HG02938 (cell line): ENCODE data around the gene KSR2.

Source experiments
- ATAC-seq: cut with Tn5 transposase; IDR thresholded peaks from one replicate; pipeline ENCODE4 v1.9.1; 2021; ENCODE audit warnings: mild to moderate bottlenecking, moderate library complexity; ENCODE audit not compliant: unreplicated experiment

KSR2 gene

DNA sequence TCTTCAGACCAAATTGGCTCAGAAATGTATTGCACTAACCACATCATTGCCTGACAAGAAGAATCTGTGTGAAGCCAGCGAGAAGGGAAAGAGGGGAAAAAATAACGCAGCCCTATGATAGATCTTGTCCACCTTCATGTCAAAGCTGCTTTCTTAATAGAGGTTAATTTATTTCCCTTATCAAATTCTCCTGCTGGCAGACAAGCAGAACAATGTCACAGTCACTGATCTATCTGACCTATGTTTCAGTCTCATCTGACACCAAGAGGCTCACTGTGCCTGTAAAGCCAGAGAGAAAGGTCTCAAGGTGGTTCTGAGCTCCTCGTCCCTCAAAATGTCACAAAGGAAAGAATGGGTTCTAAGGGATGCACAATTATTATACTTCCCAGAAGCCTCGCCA lies 417.1 kb downstream of the KSR2 start:
- no peak for ATAC-seq

DNA sequence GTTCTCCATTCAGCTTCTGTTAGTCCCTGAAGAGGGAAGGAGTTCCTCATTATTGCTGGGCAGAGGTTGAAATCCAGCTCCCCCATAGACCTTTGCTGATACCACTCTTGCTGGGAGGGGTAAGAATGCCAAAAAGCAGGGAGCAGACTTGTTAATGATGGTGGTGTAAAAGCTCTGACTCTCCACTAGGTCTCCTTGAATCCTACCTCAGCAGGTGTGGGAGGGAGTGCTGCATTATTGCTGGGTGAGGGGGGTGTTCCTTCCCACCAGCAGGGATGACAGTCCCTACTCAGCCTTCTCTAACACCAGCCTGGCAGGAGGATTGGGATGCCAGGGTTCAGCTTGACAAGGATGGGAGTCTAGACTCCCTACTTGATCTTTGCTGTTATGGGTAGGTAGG lies 421.6 kb downstream of the KSR2 start:
- no peak for ATAC-seq

- no peak for ATAC-seq
These were observed 423.6 kb downstream of the KSR2 start for GRCh38 chr12:117545216-117545615.

DNA sequence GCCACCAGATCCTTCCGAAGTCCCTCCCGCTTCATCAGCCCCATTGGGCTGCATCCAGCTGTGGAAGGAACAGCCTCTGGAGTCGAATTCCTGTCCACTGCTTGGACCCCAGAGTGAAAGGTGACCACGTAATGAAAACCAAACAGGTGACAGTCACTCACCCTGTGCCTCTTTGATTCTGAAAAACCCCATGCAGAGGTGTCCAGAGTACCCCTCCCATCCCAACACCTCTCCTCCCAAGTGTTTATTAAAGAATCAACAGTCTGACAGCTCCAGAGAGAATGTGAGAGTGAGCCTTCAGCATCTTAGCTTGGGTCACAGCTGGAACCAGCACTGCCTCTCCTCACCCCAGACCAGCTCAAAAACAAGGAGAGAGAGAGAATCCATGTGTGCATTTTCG lies 428.8 kb downstream of the KSR2 start:
- no peak for ATAC-seq

GRCh38 chr12:117538926-117539325 lies 429.9 kb downstream of the KSR2 start:
- no peak for ATAC-seq

DNA sequence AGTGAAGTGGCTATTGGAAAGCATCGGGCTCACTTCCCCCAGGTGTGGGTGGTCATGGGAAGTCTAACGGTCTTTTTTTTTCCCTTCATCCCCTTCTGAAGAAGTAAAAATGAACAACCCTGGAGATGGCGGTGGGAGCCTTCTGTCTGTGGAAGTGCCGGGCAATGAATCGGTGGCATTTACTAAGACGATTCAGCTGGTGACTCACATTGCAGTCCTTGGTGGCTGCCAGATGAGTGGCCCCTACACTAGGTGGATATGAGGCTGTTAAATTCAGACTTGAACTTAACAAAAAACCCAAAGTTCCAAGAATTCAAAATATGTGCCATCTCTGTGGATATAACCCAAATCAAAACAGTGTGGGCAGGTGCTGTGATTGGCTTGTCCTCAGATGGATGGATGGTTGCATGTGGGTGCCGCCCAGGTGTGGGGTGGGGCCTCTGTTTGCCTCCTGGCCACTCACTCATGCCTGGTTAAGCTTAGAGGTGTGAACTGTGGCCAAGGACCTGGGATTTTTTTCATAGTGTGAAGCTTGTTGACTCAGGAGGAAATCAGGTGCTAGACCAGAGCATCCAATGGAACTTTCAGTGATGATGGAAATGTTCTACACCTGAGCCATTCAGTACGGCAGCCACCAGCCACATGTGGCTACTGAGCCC lies 430.6 kb downstream of the KSR2 start:
- no peak for ATAC-seq

DNA sequence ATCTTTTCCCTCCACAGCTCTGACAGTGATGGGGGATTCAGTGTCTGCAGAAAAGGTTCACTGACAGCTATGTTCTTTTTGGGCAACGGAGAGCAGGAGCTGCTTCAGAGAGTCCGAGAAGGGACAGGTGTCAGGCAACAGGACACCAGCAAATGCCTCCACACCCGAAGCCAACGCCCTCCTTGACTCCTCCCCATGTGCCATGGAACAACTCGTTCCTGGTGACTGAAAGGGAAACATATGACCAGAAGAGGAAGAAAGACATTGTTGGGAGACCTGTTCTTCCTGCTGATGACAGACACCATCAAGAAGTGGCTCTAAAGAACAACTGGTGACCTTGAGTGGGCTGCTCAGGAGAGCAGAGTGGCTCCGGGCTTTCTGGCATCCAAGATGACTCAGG lies 435.1 kb downstream of the KSR2 start:
- ATAC-seq, result no peak

DNA sequence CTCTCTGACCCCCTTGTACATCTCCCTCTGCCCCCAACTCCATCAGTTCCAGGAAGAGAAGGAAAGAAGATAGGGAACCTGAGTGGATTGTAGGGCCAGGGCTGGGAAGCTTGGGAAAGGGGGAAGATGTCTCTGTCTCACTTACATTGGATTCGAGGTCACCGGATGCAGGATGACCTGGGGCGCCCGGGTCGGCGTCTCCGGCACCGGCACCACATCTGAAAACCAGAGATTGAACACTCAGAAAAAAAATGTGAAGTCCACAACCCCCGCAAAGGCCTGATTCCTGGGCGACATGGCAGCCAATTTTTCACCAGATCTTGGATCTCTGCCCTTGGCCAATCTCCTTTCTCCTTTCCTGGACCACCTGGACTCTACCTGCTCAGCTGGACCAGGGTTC lies 438.0 kb downstream of the KSR2 start:
- ATAC-seq, result no peak

GRCh38 chr12:117528538-117528937 lies 440.3 kb downstream of the KSR2 start:
- no peak for ATAC-seq

DNA sequence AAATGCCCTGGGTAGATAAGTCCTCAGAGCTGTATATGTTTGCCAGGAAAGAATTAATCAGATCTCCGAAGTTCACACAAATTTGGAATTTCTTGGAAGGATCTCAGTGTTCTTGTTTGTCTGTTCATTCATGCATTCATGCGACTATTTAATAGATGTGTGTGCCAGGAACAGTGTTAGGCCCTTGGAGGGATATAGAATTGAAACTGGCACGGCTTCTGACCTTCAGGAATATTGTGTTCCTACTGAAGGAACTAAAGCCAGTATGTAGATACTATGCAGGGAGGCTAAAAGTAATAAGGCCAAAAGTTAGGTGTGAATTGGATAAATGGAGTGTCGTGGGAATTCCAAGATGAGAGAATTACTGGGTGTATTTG lies 441.3 kb downstream of the KSR2 start:
- ATAC-seq, result no peak

DNA sequence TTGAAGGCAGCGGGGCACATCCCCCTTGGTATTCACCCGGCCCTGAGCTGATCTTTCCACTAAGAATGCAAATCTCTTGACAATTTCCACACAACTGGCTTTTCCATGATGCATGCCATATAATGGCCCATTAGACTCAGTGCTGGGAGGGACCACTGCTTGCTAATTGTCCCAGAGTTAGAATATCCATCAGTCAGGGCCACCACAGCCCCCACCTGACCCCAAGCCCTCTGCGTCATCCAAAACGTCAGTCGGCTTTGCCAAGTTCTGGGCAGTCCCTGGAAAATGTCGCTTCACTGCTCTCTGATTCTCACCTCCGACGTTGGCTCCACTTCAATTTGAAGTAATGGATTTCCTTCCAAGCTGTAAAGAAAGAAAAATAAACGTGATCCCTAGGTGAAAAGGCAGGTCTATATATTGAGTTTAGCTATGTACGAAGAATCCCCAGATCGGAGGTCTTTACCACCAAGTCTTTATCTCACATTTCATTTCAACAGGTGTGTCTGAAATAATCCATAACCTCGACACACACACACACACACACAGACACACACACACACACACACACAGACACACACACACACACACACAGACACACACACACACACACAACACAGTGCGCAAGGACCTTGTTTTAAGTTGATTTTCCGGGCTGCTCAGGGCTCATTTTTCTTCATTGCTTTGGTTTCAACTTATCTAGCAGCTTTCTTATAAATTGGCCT lies 441.9 kb downstream of the KSR2 start:
- no peak for ATAC-seq

DNA sequence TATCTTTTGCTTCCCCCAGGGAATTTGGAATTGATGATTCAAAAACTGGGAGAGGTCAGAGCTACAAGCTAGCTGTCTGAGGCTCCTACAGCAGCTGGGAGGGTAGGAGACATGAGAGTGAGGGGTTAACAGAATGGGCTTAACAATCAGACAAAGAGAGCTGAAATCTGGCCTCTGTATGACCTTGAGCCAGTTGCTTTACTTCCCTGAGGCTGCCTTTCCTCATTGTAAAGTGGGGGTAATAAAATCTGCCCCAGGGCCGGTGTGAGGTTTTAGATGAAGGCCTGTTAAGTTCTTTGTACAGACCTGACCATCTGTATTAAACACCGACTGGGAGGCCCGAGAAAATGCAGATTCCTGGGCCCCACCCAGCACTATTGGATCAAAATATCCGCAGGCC lies 443.0 kb downstream of the KSR2 start:
- no peak for ATAC-seq

DNA sequence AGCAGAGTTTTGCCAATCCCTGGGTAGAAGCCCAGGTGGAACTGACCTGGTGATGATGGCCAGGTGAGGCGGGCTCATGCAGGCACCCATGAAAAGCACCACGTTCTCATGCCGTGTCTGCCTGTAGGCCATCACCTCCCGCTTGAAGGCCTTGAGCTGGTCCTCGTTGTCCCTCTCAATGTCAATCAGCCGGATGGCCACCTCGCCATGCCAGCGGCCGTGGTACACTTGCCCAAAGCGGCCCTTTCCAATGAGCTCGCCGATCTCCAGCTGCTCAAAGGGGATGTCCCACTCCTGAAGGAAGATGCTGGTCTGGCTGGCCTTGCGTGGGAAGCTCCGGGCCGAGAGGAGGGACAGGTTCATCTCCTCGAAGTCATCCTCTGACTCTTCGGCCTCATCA lies 444.0 kb downstream of the KSR2 start:
- ATAC-seq, result no peak

DNA sequence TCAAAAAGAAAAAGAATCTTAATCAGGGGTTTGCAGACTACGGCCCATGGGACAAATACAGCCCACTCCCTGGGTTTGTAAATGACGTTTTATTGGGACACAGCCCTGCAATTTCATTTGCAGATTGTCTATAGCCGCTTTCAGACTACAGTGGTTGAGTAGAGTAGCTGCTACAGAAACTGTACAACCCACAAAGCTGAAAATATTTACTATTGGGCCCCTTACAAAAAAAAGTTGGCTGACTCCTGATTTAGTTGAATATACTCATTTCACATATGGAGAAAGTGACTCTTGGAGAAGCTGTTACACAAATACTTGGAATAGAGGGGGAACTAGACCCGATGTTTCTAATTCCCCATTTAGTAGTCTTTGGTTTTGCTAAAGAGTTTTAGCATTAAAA lies 444.8 kb downstream of the KSR2 start:
- no peak for ATAC-seq

DNA sequence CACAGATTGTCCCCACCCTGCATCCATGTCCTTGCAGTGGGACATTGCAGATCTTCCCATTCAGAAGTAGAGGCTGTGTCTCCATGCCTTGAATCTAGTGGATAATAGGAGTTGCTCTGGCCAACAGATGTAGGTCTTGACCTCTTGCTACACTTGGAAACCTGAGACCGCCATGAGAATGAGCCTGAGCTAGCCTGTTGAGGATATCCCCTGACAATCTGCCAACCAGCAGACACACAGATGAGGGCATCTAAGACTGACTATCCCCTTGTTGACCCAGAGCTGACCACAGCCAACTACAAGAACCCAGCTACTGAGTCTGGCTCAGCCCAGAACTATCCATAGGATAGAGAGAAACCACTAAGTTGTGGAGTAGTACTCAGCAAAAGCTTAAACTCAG lies 446.2 kb downstream of the KSR2 start:
- no peak for ATAC-seq

DNA sequence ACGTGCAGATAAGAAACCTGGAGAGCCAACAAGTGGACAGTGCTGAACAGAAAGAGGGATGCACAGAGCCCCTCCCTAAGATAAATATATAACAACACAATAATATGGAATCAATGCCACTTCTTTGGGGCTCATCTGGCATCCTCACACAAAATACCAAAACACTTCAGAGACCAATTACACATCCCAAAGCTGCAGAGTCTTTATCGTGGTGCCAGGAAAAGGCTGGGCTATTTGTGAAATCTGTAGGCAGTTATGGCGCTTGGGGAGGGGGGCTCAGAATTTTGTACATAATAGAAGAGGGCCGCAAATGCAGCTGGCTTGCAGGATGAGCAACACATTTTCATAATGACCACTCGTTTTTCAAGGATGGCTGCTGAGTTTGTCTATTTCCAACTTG lies 446.9 kb downstream of the KSR2 start:
- ATAC-seq, result no peak

DNA sequence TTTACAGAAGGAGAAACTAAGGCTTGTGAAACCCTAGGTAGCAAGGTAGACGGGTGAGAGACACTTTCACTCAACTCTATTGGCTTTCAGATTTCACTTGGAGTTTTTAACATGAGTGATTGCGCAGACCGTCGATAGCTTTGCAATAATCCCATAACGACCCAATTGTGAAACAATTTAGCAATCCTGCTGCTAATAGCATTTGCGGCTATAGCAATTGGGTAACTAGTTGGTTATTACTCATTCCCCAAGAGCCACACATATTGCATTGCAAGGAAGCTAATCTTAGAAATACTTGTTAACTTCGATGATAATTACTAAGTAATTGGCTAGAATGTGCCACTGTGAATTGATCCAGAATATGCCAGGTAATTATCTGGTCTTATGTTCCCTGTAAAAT lies 447.4 kb downstream of the KSR2 start:
- ATAC-seq, result no peak

- no peak for ATAC-seq
These were observed 450.1 kb downstream of the KSR2 start for GRCh38 chr12:117518594-117519270.

DNA sequence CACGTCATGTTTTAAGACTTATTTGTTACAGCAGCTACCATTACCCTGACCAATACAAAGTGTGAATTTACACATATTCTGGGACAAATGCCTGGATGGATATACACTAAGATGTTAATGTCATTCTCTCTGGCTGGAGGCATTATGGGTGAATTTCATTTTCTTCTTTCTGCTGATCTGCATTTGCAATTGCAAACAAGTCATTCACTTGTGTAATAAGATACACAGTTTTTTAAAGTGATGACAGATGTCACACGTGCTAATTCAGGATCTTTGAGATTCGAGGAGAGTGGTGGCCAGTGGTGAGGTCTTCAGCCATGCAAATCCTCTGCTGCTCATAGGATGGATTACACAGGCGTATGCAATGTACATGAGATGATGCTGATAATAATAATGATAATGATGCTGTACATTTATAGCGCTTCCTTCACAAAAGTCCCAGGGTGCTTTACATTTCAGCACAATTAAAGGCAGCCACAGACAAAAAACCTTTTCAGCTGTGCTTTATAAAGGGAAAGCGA lies 451.5 kb downstream of the KSR2 start:
- no peak for ATAC-seq

DNA sequence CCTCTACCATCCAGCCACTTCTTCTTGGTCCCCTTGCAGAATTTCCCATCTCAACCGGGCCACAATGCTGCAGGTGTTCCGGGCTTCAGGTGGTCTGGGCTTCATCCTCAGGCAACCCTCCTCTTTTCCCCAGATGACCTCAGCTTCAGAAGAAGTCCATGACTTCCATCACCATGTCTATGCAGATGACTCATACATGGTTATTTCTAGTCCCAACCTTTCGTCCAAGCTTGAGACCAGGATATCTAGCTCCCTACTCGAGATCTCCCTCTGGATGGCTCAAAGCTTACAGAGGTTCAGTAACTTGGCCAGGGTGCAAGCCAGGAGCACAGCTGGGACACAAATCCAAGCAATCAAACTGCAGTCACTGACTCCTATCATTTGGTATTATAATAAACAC lies 452.8 kb downstream of the KSR2 start:
- no peak for ATAC-seq

- no peak for ATAC-seq
These were observed 454.8 kb downstream of the KSR2 start for GRCh38 chr12:117514016-117514415.

GRCh38 chr12:117513353-117513752 lies 455.4 kb downstream of the KSR2 start:
- ATAC-seq, result no peak
